Measurements from ENCODE around the gene SATB2.
A peak's percentile ranks its signal among the peaks of the same experiment; 100 is the strongest.

SATB2 gene

DNA sequence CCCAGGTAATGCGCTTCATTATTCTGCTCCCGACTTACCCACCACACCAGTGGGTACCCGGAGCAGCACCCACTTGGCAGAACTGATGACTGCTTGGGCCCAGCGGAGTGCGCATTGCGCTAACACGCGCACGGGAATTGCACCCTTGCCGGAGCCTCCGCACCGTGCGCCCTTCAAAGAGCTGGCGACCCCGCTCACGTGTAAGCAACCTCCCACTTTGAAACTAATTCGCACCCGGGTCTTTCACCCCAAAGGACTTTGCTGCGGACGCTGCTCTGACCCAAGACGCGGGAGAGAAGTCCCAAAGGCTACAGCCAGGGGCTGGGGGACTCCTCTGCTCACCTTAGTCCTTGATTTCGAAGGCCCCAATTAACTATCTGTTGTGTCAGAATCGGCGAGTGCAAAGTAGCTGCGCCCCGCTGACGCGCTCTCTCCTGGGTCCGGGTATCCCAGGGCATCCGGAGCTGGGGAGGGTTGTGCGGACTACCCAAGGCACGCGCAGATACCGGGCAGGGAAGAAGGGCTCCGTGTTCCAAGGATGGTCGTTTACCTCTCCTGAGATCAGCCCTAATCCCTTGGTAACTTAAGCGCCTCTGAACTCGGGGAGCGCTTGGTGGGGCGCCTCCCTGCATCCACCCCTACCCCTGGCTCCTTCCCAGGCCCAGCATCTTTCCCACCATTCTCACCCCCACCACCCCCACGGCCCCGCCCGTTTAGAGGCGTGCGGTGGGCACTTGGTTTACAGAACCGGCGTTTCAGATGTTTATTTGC lies 13.1 kb upstream of the SATB2 start:
- Mint-ChIP-seq H3K4me3 (no peak overlapping the region), H3K27ac (no peak overlapping the region)

DNA sequence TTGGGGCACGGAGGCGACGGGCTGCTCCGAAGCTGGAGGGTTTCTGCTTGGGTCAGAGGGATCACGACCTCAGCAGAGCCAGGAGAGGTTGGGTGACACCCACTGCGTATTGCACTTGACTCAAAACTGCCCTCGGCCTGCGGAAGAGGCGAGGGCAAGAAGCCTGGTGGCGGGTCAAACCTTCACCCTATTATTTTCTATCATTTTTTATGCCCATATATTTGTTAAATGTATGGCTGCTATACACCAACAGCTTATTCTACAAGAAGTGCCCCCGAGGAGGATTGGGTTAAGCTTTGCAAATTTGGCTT lies 12.6 kb upstream of the SATB2 start:
- DNase-seq (ENCODE audit: low spot score) = no peak
- Mint-ChIP-seq H3K36me3 (ENCODE audit: low read depth) (no peaks in the 10 kb centered on the region), H3K27ac (no peak overlapping the region), H3K4me1 (ENCODE audit: low read depth) (peaks cover 1% of the 10 kb centered on the region), H3K9me3 (no peaks in the 10 kb centered on the region), H3K4me3 (no peak overlapping the region), H3K27me3 (ENCODE audit: low read depth) (peaks cover 87% of the 10 kb centered on the region)

More for the DNA sequence above, 13.1 kb upstream of the SATB2 start:
- no peak for DNase-seq (ENCODE audit: low spot score)
- Mint-ChIP-seq H3K9me3 (no peaks in the 10 kb centered on the region), H3K36me3 (ENCODE audit: low read depth) (no peaks in the 10 kb centered on the region), H3K4me1 (ENCODE audit: low read depth) (peaks cover 1% of the 10 kb centered on the region), H3K27me3 (ENCODE audit: low read depth) (peaks cover 82% of the 10 kb centered on the region)

DNA sequence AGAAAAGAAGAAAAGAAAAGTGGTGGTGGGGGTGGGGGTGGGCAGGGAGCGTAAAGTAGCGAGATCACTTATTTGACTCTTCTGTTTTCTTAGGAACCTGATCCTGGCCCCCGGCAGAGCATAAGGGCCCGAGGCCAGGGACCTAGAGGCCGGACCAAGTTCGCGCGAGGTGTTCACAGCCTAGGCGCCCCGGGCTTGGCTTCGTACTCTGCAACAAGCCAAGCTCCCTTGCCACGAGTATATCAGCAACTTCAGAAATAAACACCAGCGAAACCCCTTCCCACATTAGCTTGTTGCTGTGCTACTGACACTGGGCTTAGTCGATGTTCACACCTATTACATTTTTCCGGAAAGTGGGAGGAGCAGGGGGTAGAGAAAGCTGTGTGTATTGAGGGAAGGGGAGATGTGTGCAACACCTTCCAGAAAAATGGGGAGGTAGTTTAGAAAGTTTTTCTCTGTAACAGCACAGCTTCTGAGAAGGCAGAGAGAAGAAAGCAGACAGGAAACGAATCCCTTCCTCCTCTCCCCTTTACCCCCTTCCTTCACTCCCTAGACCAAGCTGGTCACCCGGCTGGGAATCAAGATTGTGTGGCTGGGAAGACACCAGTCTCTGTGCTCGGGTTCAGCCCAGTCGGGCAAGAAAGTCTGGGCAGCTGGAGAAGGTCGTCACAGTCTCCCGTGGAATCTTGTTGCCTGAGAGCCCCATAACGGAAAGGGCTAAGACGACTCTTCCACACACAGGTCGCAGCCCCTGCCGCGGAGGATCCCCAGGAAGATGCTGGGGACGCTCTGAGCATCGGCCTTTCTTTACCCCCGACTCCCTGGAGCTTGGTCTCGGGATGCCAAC lies 12.0 kb upstream of the SATB2 start:
- Mint-ChIP-seq H3K4me3 (no peak overlapping the region), H3K36me3 (ENCODE audit: low read depth) (peaks cover 2% of the 10 kb centered on the region), H3K27ac (no peak overlapping the region)

DNA sequence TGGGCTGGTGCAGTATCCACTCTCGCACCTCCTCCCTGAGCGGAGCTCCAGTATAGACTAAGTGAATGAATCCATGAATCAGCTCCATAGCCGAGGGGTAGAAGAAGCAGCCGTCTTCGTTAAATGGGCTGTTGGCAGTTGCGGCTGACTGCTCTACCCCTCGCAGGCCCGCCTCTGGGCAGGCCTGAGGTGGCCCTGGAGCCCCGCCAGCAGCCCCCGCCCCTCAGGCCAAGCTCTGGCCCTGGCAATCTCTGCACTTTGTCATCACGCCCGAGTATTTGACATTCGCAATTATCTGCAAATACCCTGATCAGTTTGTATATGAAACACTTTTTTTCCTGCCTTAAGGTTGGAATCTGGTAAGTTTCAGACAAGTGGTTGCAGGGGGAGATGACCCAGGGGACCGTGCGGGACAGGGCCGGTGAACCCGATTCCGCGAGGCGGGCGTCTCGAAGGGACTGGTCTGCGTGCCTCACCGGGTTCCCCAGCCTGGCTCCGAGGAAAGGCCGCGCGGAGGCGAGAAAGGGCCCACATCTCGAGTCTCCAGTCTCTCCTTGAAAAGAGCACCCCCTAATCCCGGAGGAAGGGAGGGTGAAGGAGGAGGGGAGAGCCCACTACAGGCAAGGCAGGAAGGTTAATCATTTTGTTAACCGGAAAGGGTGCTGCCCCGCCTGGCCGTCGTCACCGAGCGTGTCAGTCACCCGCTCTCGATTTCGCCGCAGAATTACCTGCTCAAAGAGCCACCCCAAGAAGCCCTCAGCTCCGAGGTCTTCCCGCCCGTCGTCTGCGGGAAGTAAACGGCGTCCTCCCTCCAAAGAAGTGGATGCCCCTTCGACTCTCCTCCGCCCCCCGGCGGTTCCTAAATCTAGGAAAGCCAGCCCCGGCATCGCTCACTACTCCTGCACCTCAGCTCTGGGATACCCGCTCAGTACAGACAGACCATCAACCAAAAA lies 11.1 kb upstream of the SATB2 start:
- H3K36me3 Mint-ChIP-seq (ENCODE audit: low read depth) = peaks cover 2% of the 10 kb centered on the region
- no peak for DNase-seq (ENCODE audit: low spot score)
- no peak overlapping the region for H3K27ac Mint-ChIP-seq
- H3K9me3 Mint-ChIP-seq = no peaks in the 10 kb centered on the region
- peak overlapping the region; percentile 26 for H3K4me3 Mint-ChIP-seq
- H3K4me1 Mint-ChIP-seq (ENCODE audit: low read depth) = peaks cover 1% of the 10 kb centered on the region
- peaks cover 87% of the 10 kb centered on the region for H3K27me3 Mint-ChIP-seq (ENCODE audit: low read depth)

More for the DNA sequence above, 12.0 kb upstream of the SATB2 start:
- no peak for DNase-seq (ENCODE audit: low spot score)
- peaks cover 1% of the 10 kb centered on the region for H3K4me1 Mint-ChIP-seq (ENCODE audit: low read depth)
- H3K27me3 Mint-ChIP-seq (ENCODE audit: low read depth) = peaks cover 90% of the 10 kb centered on the region
- H3K9me3 Mint-ChIP-seq = no peaks in the 10 kb centered on the region

DNA sequence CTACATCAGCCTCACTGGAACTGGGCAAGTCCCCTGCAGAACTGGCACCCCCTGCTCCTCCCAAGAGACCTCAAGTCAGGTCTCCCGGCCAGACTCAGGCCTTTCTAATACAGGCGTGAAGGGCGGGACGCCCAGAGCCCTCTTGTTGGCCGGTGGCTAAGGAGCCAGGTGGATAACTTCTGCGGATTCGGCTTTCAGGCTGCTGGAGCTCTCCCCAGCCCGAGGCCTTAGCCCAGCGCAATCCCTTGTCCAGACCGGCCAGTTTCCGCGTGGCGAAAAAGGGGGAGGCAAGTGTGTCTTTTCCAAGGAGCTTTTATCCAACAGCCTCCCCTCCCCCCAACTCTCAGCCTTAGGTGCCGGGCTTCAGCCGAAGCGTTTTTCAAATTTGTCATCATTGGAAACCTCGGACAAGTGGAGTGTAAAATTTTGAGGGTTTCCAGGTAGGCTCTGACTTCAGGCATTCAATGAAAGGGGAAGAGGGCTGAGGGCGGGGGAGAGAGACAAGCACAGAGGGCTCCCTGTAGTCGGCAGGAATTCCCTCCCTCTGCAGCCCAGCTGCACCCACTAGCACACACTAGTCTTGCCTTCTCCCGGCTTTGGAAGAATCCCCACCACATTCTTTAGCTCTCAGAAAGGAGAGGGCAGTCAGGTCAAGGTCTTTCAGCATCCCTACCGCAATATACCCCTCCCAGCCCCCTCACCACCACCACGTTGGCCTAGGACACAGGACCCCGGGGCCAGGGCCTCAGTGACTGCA lies 9.5 kb upstream of the SATB2 start:
- H3K4me3 Mint-ChIP-seq = no peak overlapping the region
- no peaks in the 10 kb centered on the region for H3K9me3 Mint-ChIP-seq

DNA sequence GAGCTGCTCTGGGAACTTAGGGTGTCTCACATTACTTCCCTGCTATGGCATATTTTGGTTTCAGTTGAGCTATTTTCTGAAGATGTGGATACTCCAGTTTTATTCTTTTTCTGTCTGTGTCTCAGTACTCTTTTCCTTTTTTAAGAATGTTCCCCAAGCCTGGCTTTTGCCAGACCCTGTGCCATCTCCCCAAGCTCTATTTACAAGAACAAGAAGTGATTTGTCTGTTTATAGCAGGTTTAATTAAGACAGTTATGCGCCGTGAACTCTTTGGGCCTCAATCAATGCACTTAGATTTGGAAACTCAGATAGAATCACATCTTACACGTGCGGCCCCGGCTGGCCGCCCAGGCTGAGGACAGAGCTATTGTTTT lies 8.9 kb upstream of the SATB2 start:
- Mint-ChIP-seq H3K27me3 (ENCODE audit: low read depth) (peaks cover 86% of the 10 kb centered on the region), H3K36me3 (ENCODE audit: low read depth) (peaks cover 2% of the 10 kb centered on the region), H3K9me3 (no peaks in the 10 kb centered on the region), H3K4me1 (ENCODE audit: low read depth) (peaks cover 1% of the 10 kb centered on the region), H3K4me3 (no peak overlapping the region), H3K27ac (no peak overlapping the region)
- DNase-seq (ENCODE audit: low spot score) = no peak

More for the DNA sequence above, 9.5 kb upstream of the SATB2 start:
- no peak overlapping the region for H3K27ac Mint-ChIP-seq
- peaks cover 1% of the 10 kb centered on the region for H3K4me1 Mint-ChIP-seq (ENCODE audit: low read depth)
- H3K27me3 Mint-ChIP-seq (ENCODE audit: low read depth) = peaks cover 87% of the 10 kb centered on the region
- no peak for DNase-seq (ENCODE audit: low spot score)
- H3K36me3 Mint-ChIP-seq (ENCODE audit: low read depth) = peaks cover 2% of the 10 kb centered on the region

DNA sequence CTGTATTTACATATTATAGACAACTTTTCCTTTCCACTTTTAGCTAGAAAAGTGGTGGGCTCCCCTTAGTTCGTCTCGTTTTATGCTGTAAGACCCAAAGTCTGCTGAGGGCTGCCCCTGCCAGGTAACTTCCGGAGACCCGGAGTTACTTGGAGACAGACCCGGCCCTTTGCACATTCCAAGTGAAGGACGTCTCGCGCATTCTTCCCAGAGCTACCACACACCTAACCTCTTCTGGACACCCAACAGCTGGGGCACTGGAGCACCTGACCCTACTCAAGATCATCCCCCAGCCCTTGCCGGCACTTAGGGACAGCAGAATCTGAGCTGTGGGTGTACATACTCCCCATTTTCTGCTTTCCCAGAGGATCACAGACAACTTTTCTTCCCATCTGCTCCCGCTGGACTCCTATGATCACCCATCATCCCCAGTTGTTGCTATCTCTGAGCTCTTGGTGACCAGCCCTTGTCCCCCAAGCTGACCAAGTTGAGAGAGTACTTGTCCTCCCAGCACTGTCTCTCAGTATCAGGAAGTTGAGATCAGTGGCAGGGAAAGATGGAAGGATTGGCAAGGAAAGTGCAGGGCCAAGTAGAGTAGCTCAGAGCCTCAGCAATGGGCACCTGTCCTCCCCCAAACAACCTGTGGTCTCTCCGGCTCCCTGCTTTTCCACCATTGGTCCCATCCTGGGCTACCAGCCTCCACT lies 8.4 kb upstream of the SATB2 start:
- Mint-ChIP-seq H3K4me1 (ENCODE audit: low read depth) (peaks cover 1% of the 10 kb centered on the region), H3K27me3 (ENCODE audit: low read depth) (peaks cover 88% of the 10 kb centered on the region), H3K27ac (no peak overlapping the region), H3K36me3 (ENCODE audit: low read depth) (peaks cover 2% of the 10 kb centered on the region), H3K4me3 (no peak overlapping the region), H3K9me3 (no peaks in the 10 kb centered on the region)
- DNase-seq (ENCODE audit: low spot score) = no peak

DNA sequence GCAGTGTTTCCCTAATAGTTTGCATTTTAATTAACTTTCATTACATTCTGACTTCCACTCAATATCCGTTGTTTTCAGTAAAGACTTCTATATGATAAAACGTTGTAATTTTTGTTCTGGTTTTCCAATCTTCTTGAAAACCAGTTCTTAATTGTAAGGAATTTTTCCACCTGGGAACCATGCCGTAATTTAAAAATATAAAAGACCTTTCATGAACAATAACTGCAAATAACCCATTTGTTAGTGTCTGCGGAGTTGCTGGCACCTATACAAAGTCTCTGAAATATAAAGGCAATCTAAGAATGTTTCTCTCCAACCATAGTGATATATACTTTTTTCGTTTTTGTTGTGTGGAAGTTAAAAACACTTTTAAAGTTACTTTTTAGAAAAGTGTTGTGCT lies 7.7 kb upstream of the SATB2 start:
- no peak for DNase-seq (ENCODE audit: low spot score)
- H3K27ac Mint-ChIP-seq = peak overlapping the region; percentile 72
- H3K4me1 Mint-ChIP-seq (ENCODE audit: low read depth) = peaks cover 1% of the 10 kb centered on the region
- H3K36me3 Mint-ChIP-seq (ENCODE audit: low read depth) = peaks cover 2% of the 10 kb centered on the region
- no peak overlapping the region for H3K4me3 Mint-ChIP-seq
- no peaks in the 10 kb centered on the region for H3K9me3 Mint-ChIP-seq
- peaks cover 89% of the 10 kb centered on the region for H3K27me3 Mint-ChIP-seq (ENCODE audit: low read depth)

DNA sequence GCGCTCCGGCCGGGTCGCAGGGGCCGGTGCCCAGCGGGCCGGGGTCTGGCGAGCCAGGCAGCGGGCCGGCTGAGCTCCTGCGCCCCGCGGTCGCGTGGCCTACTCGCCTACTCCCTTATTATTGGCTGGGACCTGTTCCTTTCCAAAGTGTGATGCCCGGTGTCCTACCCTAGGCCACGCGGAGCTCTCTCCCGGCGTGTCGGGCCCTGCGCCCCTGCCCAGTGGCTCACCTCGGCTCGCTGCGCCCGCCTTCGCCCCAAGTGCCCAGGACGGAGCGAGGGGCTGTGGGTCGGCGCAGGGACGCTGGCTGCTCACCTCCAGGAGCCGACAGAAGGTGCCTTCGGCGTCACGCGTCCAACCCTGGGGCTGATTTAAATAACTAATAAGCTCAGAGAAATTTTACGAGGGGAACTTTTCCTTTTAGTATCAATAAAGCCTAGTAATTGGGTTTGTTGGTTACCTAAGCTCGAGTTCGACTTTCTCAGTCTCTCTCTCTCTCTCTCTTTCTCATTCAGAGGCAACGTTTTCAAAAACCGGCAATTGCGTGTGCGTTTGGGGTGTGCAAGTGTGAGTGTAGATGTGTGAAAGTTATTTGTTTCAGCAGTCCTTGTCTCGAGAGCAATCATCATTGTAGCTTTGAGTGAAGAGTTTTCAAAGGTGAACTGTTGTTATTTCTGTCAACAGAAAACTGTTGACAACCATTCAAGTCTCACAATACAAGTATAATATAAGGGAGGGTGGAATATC lies 7.0 kb upstream of the SATB2 start:
- H3K36me3 Mint-ChIP-seq (ENCODE audit: low read depth) = peaks cover 3% of the 10 kb centered on the region
- H3K9me3 Mint-ChIP-seq = no peaks in the 10 kb centered on the region
- peaks cover 8% of the 10 kb centered on the region for H3K4me1 Mint-ChIP-seq (ENCODE audit: low read depth)
- no peak for DNase-seq (ENCODE audit: low spot score)
- no peak overlapping the region for H3K4me3 Mint-ChIP-seq
- peaks cover 89% of the 10 kb centered on the region for H3K27me3 Mint-ChIP-seq (ENCODE audit: low read depth)
- peak overlapping the region; percentile 72 for H3K27ac Mint-ChIP-seq

DNA sequence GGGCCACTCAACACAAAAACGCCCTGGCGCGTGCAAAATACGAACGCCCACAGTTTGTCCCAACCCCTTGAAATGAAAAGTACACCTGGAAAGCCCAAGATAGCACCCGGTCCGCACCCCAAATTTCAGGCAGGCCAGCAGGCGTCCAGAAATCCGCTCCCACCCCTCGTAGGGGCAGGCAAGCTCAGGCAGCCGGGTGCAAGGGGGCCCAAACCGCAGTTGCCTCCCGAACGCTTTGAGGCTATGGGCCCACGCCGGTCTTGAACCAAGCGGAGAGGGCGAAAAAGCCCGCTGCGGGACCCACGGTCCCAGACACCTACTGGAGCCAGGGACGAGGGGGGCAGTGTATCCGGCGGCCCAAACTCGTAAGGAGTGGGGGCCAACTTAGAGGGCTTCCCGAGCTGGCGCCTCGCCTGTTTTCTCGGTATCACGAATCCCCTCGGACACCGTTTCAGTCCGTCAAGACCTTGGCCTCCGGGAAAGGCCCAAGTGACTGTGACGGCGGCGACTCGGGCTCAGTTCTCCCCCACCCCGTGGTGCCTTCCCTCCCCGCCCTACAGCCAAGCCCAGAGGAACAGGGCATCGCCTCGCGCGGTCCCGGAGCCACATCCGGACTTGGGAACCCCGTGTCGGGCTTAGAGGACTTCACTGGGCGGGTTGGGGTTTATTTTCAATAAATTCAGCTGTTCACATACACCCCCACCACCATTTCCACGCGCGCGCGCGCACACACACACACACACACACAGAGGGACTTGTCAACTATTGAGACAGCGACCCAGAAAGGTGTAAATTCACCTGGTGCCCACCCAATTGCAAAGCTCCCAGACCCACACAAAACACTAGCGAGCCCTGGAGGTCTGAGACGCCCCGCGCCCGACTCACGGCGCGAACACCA lies 6.2 kb upstream of the SATB2 start:
- Mint-ChIP-seq H3K9me3 (no peaks in the 10 kb centered on the region), H3K27ac (no peak overlapping the region), H3K4me3 (peak overlapping the region; percentile 26), H3K4me1 (ENCODE audit: low read depth) (peaks cover 10% of the 10 kb centered on the region), H3K36me3 (ENCODE audit: low read depth) (peaks cover 6% of the 10 kb centered on the region), H3K27me3 (ENCODE audit: low read depth) (peaks cover 85% of the 10 kb centered on the region)
- no peak for DNase-seq (ENCODE audit: low spot score)

DNA sequence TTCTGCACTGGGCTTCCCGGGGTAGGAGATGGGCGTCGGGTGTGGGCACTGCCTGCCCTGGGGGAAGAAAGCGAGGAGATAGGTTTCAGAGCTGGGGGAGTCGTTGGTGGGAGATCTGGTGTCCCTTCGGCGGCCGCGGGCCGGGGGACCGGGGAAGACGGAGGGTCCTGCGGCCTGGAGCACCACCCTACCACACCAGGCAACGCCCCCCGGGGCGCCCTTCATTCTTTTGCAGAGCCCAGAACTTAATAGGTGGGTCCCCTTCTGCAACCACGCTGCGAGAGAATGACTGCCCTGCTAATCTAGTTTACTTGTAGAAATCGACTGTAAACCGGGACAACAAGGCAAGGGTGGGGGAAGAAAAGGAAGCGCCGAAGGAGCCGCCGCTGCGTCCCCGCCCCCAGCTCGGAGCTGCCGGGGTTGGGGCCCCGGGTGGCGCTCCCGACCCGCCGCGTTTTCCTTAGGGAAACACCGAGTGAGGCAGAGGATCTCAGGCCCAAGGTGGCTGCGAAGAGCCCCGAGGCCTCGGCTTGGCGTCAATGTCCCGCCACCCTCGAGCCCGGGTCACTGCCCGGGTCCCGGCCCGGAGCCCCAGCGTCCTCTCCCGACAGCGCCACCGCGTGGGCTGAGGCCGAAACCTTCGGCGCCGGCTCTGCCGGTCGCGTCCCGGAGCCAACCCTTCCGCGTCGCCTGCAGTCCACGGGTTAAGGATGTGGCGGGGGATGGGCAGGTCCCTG lies 5.4 kb upstream of the SATB2 start:
- Mint-ChIP-seq H3K27ac (no peak overlapping the region), H3K4me1 (ENCODE audit: low read depth) (peaks cover 10% of the 10 kb centered on the region), H3K4me3 (peak overlapping the region; percentile 32), H3K27me3 (ENCODE audit: low read depth) (peaks cover 76% of the 10 kb centered on the region), H3K9me3 (no peaks in the 10 kb centered on the region), H3K36me3 (ENCODE audit: low read depth) (peaks cover 6% of the 10 kb centered on the region)
- peak; percentile 56 for DNase-seq (ENCODE audit: low spot score)
